OCI-LY7 (cell line): Measurements from ENCODE around the gene TCF23. TPM values are rescaled to one million over a fixed set of nuclear protein-coding genes. Genes with fewer than 3 reads are reported as not detected.
"Not testable (repeated sequence)": the region's sequence is repeated elsewhere in the genome, so short reads cannot be mapped to it uniquely, and the experiment has no call there.

Experiments used
- BruUV-seq: library from RNA; stranded (reverse); fragments of 400-500 nt; replicated peaks from 2 replicates; lab custom pipeline; 2021; lab: Mats Ljungman, UMichigan
- CTCF ChIA-PET: fragments of 300-600 bp; sonication (Branson Sonifier 250); formaldehyde crosslinking; loops from one replicate; lab custom pipeline; 2022; ENCODE audit warnings: antibody characterized with exemption; ENCODE audit not compliant: unreplicated experiment; lab: Charles Lee
- POLR2A ChIA-PET: fragments of 300-600 bp; sonication (Branson Sonifier 250); formaldehyde crosslinking; loops from one replicate; lab custom pipeline; 2022; ENCODE audit warnings: antibody characterized with exemption; lab: Charles Lee
- DNase-seq: peaks from one replicate; pipeline ENCODE4 v3.0.0-alpha.2; 2015; ENCODE audit warnings: low spot score
- H2AFZ ChIP-seq: fragments of 200-600 bp; sonication (generic), shearing (Covaris generic); 2 replicates; pipeline ENCODE4 v1.6.1; 2014; ENCODE audit warnings: mild to moderate bottlenecking, antibody characterized with exemption, low read length, moderate library complexity
- H3K27ac ChIP-seq: fragments of 200-600 bp; sonication (generic); 2 replicates; pipeline ENCODE4 v1.5.1; 2014; ENCODE audit warnings: mixed run types, low read depth, mild to moderate bottlenecking, moderate library complexity, low read length, inconsistent platforms; ENCODE audit not compliant: poor library complexity, severe bottlenecking
- H3K36me3 ChIP-seq: fragments of 200-600 bp; sonication (generic); 2 replicates; pipeline ENCODE4 v1.6.1; 2014; ENCODE audit warnings: mild to moderate bottlenecking, antibody characterized with exemption, low read length, moderate library complexity, mixed read lengths; ENCODE audit not compliant: insufficient read depth
- H3K4me1 ChIP-seq: fragments of 200-600 bp; sonication (generic); 2 replicates; pipeline ENCODE4 v1.5.1; 2014; ENCODE audit warnings: mild to moderate bottlenecking, low read length; ENCODE audit not compliant: insufficient read depth, poor library complexity, severe bottlenecking
- H3K4me2 ChIP-seq: fragments of 200-600 bp; sonication (generic); 2 replicates; pipeline ENCODE4 v1.6.1; 2014; ENCODE audit warnings: mild to moderate bottlenecking, low read length
- H3K4me3 ChIP-seq: fragments of 200-600 bp; sonication (generic); 2 replicates; pipeline ENCODE4 v1.5.1; 2014; ENCODE audit warnings: mild to moderate bottlenecking, low read depth, low read length; ENCODE audit not compliant: poor library complexity, severe bottlenecking
- H3K79me2 ChIP-seq: fragments of 200-600 bp; sonication (generic); 2 replicates; pipeline ENCODE4 v1.6.1; 2016; ENCODE audit warnings: low read depth, mild to moderate bottlenecking, low read length, moderate library complexity, mixed read lengths; ENCODE audit not compliant: insufficient read depth
- H3K9me2 ChIP-seq: fragments of 200-600 bp; sonication (generic); 2 replicates; pipeline ENCODE4 v1.6.1; 2016; ENCODE audit warnings: mild to moderate bottlenecking, low read length, mixed read lengths; ENCODE audit not compliant: insufficient read depth
- H3K9me3 ChIP-seq: fragments of 200-600 bp; sonication (generic); 2 replicates; pipeline ENCODE4 v1.6.1; 2014; ENCODE audit warnings: mild to moderate bottlenecking, mixed run types, low read length, mixed read lengths
- H4K20me1 ChIP-seq: fragments of 200-600 bp; sonication (generic); 2 replicates; pipeline ENCODE4 v1.6.1; 2014; ENCODE audit warnings: mild to moderate bottlenecking, antibody characterized with exemption, low read length, moderate library complexity, mixed read lengths; ENCODE audit not compliant: insufficient read depth
- CTCF ChIP-seq: fragments of 200-600 bp; sonication (generic); conservative IDR thresholded peaks from 2 replicates; pipeline ENCODE4 v1.5.1; 2014; ENCODE audit warnings: mild to moderate bottlenecking, antibody characterized with exemption, low read length, moderate library complexity, mixed read lengths
- EZH2phosphoT487 ChIP-seq: fragments of 200-600 bp; sonication (generic); IDR thresholded peaks from 2 replicates; pipeline ENCODE4 v1.6.1; 2018; ENCODE audit warnings: low read depth, borderline replicate concordance, mild to moderate bottlenecking, mixed run types, antibody characterized with exemption, low read length, moderate library complexity, mixed read lengths
- intact Hi-C: fragments of 100-400 bp; cut with micrococcal nuclease; formaldehyde crosslinking; loops from one replicate; pipeline ENCODE4 v1.10.0; 2022; ENCODE audit not compliant: unreplicated experiment
- total RNA-seq, 2 experiments: library from RNA; depleted of rRNA in 1 of 2; stranded (reverse); fragments of >200 nt in 1 of 2; shearing (Covaris generic) in 1 of 2; gene quantifications; 2 replicates each; pipeline ENCODE4 v1.2.3, GENCODE V29; 2014 to 2022

The TCF23 gene
- total RNA-seq, 2 experiments from 2014 or later = 0.25 TPM; not detected in 1

- Histone ChIP-seq H3K4me2 (peak overlapping the region; percentile 44), H4K20me1 (no peaks in the 10 kb centered on the region), H3K4me3 (no peak overlapping the region), H2AFZ (peak overlapping the region; percentile 84), H3K4me1 (peaks cover 86% of the 10 kb centered on the region), H3K79me2 (no peaks in the 10 kb centered on the region), H3K9me3 (no peaks in the 10 kb centered on the region), H3K9me2 (no peaks in the 10 kb centered on the region), H3K27ac (peak overlapping the region; percentile 18), H3K36me3 (no peaks in the 10 kb centered on the region)
- ChIA-PET CTCF (no interaction called here), POLR2A (interaction anchor here (0.5 to 3.7 kb wide), 11 partner anchors 11 to 787 kb away, joined by 3 to 24 read pairs (median 3); partner anchors contain the start of genes ABHD1, PREB and TCF23)
- TF ChIP-seq CTCF = peak; percentile 41; the same call in 1 of the 2 replicates
- TF ChIP-seq EZH2phosphoT487 = no peak
- peak; percentile 53 for DNase-seq
- intact Hi-C loops = loop anchor here (5.0 kb wide), 1 partner anchor 118 kb away; no protein-coding TSS in a partner anchor
- BruUV-seq = no TSS peak
Observed at GRCh38 chr2:27174638-27175037, 25.8 kb downstream of the TCF23 start.

GRCh38 chr2:27175330-27175729 lies 26.5 kb downstream of the TCF23 start:
- Histone ChIP-seq H3K9me2 (no peaks in the 10 kb centered on the region), H3K4me1 (peaks cover 82% of the 10 kb centered on the region), H3K79me2 (no peaks in the 10 kb centered on the region), H3K27ac (peak overlapping the region; percentile 18), H3K9me3 (no peaks in the 10 kb centered on the region), H2AFZ (peak overlapping the region; percentile 84; the same call in 1 of the 2 replicates), H4K20me1 (no peaks in the 10 kb centered on the region), H3K4me2 (peak overlapping the region; percentile 44; the same call in 1 of the 2 replicates), H3K4me3 (no peak overlapping the region), H3K36me3 (no peaks in the 10 kb centered on the region)
- no peak for TF ChIP-seq CTCF
- no peak for TF ChIP-seq EZH2phosphoT487
- CTCF ChIA-PET = interaction anchor here (1.2 kb wide), 2 partner anchors 11 to 75 kb away, joined by 3 to 4 read pairs; no protein-coding TSS in a partner anchor
- no TSS peak for BruUV-seq
- POLR2A ChIA-PET = interaction anchor here (0.5 to 3.7 kb wide), 10 partner anchors 11 to 786 kb away, joined by 3 to 24 read pairs (median 4); partner anchors contain the start of genes PREB and TCF23
- DNase-seq = no peak
- intact Hi-C loops = no loop called here

- BruUV-seq = not testable (repeated sequence)
- CTCF ChIA-PET = interaction anchor here (1.2 kb wide), 2 partner anchors 11 to 76 kb away, joined by 3 to 4 read pairs; no protein-coding TSS in a partner anchor
Observed at GRCh38 chr2:27175781-27176180, 27.0 kb downstream of the TCF23 start.

More at GRCh38 chr2:27175781-27176180, 27.0 kb downstream of the TCF23 start:
- POLR2A ChIA-PET = interaction anchor here (1.2 to 3.7 kb wide), 5 partner anchors 10 to 52 kb away, joined by 3 to 24 read pairs (median 11); partner anchors contain the start of genes PREB and TCF23
- H3K36me3 ChIP-seq, H3K79me2 ChIP-seq, H3K27ac ChIP-seq, intact Hi-C loops, H3K9me2 ChIP-seq, DNase-seq, H4K20me1 ChIP-seq, H3K4me3 ChIP-seq, H3K9me3 ChIP-seq: not testable (repeated sequence)
- peak overlapping the region; percentile 36; the same call in 1 of the 2 replicates for H3K4me2 ChIP-seq
- H3K4me1 ChIP-seq = peaks cover 77% of the 10 kb centered on the region
- H2AFZ ChIP-seq = peak overlapping the region; percentile 58; the same call in 1 of the 2 replicates
